HK-2 (cell line): ENCODE data around the gene COG5.
A peak's percentile ranks its signal among the peaks of the same experiment; 100 is the strongest.
"Not testable (repeated sequence)": the region's sequence is repeated elsewhere in the genome, so short reads cannot be mapped to it uniquely, and the experiment has no call there.

Experiments used
- DNase-seq: peaks from one replicate; pipeline ENCODE4 v3.0.0-alpha.2; 2018; ENCODE audit not compliant: unreplicated experiment

COG5 gene

GRCh38 chr7:107579885-107580715 is 16.4 kb upstream of the COG5 start, which contains the start of gene BCAP29:
Gene BCAP29 (plus strand): TSS chr7:107580246. CDS start chr7:107580773, 527 bp downstream.
- DNase-seq: peak; percentile 83

DNA sequence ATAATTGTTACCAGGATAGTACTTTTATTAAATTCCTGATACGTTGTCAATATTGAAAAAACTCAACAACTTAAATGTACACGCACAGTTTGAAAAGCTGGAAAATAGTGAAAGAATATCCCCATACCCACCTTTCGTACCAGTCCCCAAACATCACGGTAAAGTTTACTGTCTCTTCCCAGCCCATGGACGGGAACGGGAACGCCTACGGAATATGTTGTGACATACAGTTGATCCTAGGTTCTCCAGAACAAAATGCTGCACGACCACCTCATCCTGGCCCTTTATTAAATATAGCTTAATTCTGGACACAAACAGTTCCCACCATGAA is 15.8 kb upstream of the COG5 start:
- no peak for DNase-seq

- no peak for DNase-seq
These were observed 9.8 kb upstream of the COG5 start for GRCh38 chr7:107573537-107573936.

DNA sequence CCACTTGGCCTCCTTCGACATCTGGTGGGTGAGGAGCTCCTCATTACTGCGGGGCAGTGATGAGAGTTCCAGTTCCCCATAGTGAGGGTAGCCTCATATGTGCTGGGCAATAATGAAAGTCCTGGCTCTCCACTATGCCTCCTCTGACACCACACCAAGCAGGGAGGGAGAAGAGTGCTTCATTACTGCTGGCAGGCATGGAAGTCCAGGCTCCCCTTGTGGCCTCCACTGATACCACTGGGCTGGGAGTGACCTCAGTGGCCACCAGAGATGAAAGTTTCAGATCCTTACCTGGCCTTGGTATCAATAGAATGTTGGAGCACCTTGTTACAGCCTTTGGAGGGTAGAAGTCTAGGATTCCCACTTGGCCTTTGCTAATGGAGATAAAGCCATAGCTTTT is 6.6 kb upstream of the COG5 start:
- DNase-seq: no peak

DNA sequence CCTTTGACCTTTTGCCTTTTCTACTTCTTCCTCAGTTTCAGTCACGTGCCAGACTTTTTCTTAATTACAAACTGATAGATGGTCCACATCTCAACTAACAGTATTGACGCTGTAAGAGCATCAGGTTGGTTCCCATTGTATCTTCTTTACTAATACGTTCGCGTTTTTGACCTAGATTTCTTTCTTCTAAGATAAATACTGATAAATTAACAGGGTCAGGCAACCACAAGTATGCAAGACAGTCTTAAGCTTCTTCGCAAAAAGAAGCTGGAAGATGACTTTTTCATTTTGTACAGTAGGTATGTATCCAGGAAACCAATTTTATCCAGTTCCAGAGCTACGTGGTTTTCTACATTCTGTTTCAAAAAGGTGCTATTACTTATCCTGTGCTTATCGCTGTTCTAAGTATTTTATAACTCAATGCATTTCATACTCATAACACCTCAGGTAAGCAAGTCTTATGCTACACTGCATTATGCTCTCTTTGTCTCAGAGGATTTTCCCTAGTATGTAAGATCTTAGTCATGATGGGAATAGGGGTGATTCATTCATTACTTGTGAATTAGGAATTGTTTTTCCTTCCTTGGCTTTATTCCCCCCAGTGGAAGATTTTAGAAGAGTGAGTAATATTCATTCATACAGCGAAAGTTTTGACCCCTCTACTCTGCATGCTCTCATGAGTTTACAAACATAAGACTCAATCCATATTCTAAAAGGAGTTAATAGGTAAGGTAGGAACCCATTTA is 1.0 kb upstream of the COG5 start:
- no peak for DNase-seq

GRCh38 chr7:107563081-107563774 is 492 bp downstream of the COG5 start:
- no peak for DNase-seq

DNA sequence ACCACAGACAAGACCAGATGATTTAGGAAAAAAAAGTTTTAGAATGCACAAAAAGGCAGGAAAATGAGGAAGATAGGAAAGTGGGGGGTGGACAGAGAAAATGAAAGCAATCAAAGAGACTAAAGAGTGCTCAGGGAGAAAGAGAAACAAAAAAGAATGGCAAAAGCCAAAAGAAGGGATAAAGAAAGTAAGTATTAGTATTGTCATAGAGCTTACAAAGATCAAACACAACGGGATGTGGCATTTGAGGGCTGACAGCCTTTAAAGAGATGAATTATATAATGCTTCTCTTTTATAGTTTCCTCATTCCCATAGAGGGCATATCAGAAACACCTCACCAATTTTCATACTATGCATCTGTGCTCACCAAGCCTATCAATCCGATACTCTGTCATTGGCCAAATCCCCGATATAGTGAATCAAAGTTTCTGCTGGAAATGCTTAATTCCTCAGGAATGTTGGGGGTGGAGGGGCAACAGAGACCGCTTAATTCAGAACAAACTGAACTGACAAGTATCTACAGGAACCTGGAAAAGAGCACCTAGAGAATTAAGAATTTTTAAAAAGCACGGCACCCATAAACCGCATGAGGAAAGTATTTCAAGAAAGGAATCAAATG is 2.7 kb downstream of the COG5 start:
- no peak for DNase-seq

DNA sequence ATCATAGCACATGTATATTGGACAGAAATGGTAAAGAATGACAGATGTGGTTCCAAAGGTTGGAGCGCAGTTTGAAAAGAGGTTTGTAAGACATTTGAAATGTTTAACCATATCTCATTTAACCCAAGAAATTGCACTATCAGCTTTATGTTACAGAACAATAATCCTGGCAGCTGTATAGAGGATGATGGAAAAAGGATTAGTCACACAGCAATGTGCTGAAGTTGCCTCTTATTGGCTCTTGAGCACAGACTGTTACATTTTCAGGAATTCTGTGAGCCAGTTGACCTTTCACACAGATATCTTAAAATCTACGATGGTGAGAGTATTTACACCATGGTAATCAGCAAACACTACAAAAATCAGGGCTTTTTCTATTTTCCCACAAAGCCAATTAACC is 3.9 kb downstream of the COG5 start:
- no peak for DNase-seq

- no peak for DNase-seq
These were observed 7.8 kb downstream of the COG5 start for GRCh38 chr7:107555893-107556292.

GRCh38 chr7:107551936-107552335 is 11.8 kb downstream of the COG5 start:
- no peak for DNase-seq

- DNase-seq: no peak
These were observed 18.7 kb downstream of the COG5 start for GRCh38 chr7:107544848-107545591.

GRCh38 chr7:107543338-107543993 is 20.3 kb downstream of the COG5 start:
- DNase-seq: no peak

DNA sequence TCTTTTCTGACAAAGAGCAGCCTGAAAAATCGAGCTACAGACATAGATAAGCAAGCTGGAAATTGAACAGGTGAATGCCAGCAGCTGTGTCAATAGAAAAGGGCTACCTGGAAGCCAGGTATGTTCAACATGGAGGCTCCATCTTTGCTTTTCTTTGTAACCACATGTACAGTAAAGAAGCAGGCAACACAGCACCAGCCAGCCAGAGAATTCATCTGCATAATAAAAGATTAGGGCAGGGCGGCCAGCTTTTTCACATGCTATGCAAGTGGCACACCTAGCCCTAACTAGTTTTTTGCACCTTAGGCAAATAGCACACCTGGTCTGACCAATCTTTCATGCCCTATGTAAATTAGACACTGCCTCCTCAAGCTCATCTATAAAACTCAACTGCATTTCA is 25.7 kb downstream of the COG5 start:
- DNase-seq: no peak

GRCh38 chr7:107537228-107537627 is 26.5 kb downstream of the COG5 start:
- not testable (repeated sequence) for DNase-seq

- DNase-seq: no peak
These were observed 29.6 kb downstream of the COG5 start for GRCh38 chr7:107534139-107534538.

GRCh38 chr7:107530751-107531150 is 33.0 kb downstream of the COG5 start:
- no peak for DNase-seq

- no peak for DNase-seq
These were observed 35.3 kb downstream of the COG5 start for GRCh38 chr7:107528461-107528860.

- no peak for DNase-seq
These were observed 36.5 kb downstream of the COG5 start for GRCh38 chr7:107527196-107527595.

DNA sequence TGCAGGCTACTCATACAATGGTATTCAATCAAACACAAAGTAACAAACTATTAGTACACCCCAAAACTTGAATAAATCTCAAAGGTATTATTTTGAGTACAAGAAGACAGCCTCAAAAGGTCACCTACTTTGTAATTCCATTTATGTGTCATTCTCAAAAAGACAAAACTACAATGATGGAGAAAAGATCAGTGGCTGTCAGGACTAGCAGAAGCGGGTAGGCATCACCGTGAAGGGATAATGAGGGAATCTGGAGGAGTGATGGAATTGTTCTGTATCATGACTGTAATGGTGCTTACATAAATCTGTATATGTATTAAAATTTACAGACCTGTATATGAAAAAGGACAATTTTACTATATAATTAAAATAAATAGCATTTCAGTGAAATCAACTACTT is 37.0 kb downstream of the COG5 start:
- no peak for DNase-seq

- no peak for DNase-seq
These were observed 56.9 kb downstream of the COG5 start for GRCh38 chr7:107506674-107507339.
